H1 (cell line): ENCODE results near the gene CYP2W1. TPM values are rescaled to one million over a fixed set of nuclear protein-coding genes. Genes with fewer than 3 reads are reported as not detected.

Experiments
- TEAD4 ChIP-seq: IDR thresholded peaks from 2 replicates; pipeline ENCODE4 v1.6.1; 2012; ENCODE audit warnings: low read depth, low read length, inconsistent platforms, mixed read lengths
- polyA plus RNA-seq, 7 experiments: library from polyadenylated mRNA; depleted of rRNA in 3 of 7; stranded (reverse) in 5 of 7; unstranded in 2 of 7; fragments of >200 nt in 5 of 7; fragments of 200-250 nt in 2 of 7; gene quantifications; 1 replicate in 5 of 7; 2 replicates in 1 of 7; 4 replicates in 1 of 7; pipeline versions ENCODE4 v1.2.1 to v1.2.3, GENCODE V29; 2011 to 2013; ENCODE audit warnings: missing spikeins in 2 of 7, mixed read lengths in 2 of 7
- total RNA-seq: library from RNA; stranded (reverse); fragmentation: NEBNext Ultra II Directional; extraction: Animal tissue kit (Norgen Biotek cat#: 25700); gene quantifications from 2 replicates; pipeline ENCODE4 v1.2.1, GENCODE V29; 2021

CYP2W1 gene
- total and polyA plus RNA-seq, 2 of the 8 experiments (the other 6 are each of a cell fraction or from before 2014, with no cell fraction given), result not detected

- no peak for TF ChIP-seq TEAD4
- TF ChIP-seq, all 59 proteins: peak for 0
Measured at GRCh38 chr7:1005303-1005702, 22.3 kb downstream of the CYP2W1 start (continued).
